Stimulated activated CD4-positive, alpha-beta T cell treated with anti-CD3 and anti-CD28 coated beads, Interleukin-12 subunit alpha, Interleukin-12 subunit beta, amount 100 ng/mL, for 48 hours (primary cell): ENCODE measurements around the gene CNNM1.

ENCODE experiments used
- DNase-seq, 3 donors: peaks; one replicate each; pipeline ENCODE4 v3.0.0-alpha.2; 2020; ENCODE audit warnings: low read depth in 2 of 3, low spot score in 1 of 3

The CNNM1 gene

DNA sequence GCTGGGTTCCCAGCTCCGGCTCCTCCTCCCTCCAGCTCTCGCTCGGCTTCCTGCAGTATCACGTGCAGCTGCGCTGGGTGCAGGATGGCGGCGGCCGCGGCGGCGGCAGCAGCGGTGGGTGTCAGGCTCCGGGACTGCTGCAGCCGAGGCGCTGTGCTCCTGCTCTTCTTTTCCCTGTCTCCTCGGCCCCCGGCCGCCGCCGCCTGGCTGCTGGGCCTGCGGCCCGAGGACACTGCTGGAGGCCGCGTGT lies at the start of gene CNNM1:
TSS of gene CNNM1 (plus strand) at position 53 of the 250 bp plus-strand sequence. CDS start at position 85, 32 bp downstream.
- DNase-seq = peak in 1 of 3 donors; percentile 26

- no peak for DNase-seq
These were observed 49.5 kb upstream of the CNNM1 start for GRCh38 chr10:99279626-99280111.

DNA sequence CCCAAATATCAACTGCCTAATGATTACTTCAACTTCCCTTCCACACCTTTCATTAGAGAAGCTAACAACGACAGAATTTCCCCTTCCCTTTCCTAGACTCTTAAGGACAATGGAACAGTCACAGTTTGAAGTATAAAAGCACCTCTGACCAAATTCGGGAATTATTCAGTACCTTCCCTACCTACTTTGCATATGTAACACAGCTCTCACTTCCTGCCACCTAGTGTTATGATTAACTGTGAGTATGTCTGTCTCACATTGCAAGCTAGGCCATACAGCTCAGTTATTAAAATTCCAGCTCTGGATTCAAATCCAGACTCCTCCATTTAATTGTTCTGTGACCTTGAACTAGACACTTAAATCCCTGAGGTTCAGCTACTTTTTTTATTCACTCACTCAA lies 48.7 kb upstream of the CNNM1 start:
- DNase-seq = no peak

- DNase-seq = no peak
These were observed 43.3 kb upstream of the CNNM1 start for GRCh38 chr10:99285881-99286280.

DNA sequence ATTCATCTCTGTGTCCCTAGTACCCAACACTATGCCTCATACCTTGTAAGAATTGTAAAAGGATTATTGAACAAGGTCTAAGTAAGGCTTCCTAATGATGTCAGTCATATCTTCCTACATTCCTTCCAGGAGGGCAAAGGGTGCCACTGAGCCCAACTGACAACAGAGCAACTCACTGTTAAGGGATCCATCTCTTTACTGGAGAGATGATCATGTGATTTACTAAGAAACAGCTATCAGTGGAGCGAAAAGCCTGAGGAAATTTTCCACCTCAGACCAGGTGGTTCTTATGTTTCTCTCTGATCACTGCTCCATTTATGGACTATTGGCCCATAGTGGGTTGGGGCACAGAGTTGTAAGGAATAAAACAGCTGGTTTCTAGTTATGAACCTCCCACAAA lies 38.9 kb upstream of the CNNM1 start:
- DNase-seq = no peak

- no peak for DNase-seq
These were observed 37.0 kb upstream of the CNNM1 start for GRCh38 chr10:99292159-99292558.

GRCh38 chr10:99296605-99297004 lies 32.6 kb upstream of the CNNM1 start:
- no peak for DNase-seq

DNA sequence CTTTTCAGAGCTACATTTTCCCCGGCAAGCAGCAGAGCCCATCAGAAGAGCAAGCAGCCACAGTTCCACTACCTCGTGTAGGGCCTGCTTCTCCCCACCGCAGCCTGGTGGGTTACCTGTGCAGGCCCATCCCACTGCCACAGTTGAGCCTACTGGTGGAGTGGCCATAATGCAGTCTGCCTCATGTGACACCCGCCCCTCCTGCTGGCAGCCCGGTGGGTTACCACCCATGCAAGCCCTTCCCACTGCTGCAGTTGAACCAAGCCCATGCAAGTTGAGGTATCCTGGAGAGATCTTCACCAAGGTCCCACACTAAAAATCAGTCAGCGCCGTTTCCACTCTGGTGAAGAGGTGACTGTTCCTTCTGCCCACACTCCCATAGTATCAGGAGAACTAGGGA lies 32.1 kb upstream of the CNNM1 start:
- DNase-seq = no peak

GRCh38 chr10:99303899-99304861 lies 25.0 kb upstream of the CNNM1 start:
- no peak for DNase-seq

- no peak for DNase-seq
These were observed 24.3 kb upstream of the CNNM1 start for GRCh38 chr10:99304862-99305229.

DNA sequence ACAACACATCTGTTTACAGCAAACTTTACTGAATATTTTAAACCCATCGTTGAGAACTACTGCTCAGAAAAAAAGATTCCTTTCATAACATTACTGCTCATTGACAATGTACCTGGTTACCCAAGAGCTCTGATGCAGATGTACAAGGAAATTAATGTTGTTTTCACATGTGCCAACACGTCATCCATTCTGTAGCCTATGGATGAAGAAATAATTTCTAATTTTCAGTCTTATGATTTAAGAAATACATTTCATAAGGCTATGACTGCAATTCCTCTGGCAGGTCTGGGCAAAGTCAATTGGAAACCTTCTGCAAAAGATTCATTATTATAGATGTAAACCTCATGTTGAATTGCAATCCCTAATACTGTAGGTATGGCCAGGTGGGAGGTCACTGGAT lies 16.7 kb upstream of the CNNM1 start:
- DNase-seq = no peak

DNA sequence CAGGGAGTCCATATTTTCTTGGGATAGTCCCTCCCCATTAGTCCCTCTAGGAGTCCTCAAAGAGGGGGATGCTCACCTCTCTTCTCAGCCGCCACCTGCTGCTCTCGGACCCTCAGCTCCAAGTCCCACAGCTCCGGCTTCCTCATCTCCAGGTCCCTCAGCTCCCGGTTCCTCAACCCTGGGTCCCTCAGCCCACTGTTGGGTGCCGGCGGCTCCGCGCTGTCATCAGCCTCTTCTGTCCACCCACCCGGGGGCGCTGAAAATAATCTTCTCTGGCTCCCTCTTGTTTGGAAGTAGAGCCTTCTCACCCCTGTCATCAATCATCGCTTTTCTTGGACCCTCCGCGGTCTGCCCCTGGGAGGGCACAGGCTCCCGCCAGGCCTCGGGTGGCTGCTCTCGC lies 13.3 kb upstream of the CNNM1 start:
- no peak for DNase-seq

- DNase-seq = no peak
These were observed 12.8 kb upstream of the CNNM1 start for GRCh38 chr10:99316374-99316773.

DNA sequence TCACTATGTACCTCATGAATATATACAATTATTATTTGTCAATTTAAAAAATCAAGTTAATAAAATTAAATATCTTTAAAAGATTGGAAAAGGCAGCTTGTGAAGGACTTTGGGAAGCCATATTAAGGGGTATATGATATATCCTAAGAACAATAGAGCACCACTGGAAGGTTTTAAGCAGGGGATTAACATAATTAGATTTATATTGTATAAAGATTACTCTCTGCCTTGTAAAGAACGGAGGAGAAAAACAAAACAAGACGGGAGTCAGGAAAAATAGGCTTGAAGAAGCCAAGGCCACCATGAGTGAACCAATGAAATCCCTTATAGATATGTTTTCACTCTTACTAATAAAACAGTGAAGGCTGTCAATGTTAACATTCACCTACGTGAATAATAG lies 11.1 kb upstream of the CNNM1 start:
- DNase-seq = no peak

GRCh38 chr10:99318475-99318874 lies 10.7 kb upstream of the CNNM1 start:
- DNase-seq = no peak

- no peak for DNase-seq
These were observed 3.9 kb upstream of the CNNM1 start for GRCh38 chr10:99325281-99325680.

GRCh38 chr10:99326871-99327270 lies 2.3 kb upstream of the CNNM1 start:
- DNase-seq = no peak

DNA sequence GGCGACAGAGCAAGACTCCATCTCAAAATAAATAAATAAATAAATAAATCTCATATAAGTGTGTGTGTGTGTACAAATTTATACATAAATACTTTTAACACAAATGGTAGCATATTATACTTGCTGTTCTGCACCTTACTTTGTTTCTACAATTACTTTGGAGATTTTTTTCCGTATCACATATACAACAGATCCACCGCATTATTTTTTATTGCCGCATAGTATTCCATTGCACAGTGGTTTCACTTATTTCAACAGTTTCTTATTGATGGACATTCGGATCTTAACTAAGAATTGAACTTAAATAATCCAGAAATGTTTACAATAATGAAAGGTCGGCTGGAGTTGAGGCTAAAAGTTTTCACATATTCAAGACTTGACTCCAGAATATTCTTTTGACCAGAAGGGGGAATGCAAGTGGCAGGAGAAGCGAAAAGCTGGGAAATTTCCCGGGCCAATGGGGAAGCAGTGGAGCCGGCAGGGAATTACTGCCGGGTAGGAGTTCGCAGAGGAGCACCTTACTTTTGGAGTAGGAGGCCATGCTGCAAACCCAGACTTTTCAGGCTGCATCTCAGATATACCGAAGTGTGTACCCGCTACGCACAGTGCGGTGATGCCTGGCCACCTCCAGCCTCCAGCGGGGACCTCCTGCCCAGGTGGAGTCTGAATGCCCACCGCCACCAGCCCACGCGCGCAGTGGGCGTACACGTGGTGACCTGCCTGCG lies 415 bp upstream of the CNNM1 start:
- peak in 1 of 3 donors; percentile 1 for DNase-seq

DNA sequence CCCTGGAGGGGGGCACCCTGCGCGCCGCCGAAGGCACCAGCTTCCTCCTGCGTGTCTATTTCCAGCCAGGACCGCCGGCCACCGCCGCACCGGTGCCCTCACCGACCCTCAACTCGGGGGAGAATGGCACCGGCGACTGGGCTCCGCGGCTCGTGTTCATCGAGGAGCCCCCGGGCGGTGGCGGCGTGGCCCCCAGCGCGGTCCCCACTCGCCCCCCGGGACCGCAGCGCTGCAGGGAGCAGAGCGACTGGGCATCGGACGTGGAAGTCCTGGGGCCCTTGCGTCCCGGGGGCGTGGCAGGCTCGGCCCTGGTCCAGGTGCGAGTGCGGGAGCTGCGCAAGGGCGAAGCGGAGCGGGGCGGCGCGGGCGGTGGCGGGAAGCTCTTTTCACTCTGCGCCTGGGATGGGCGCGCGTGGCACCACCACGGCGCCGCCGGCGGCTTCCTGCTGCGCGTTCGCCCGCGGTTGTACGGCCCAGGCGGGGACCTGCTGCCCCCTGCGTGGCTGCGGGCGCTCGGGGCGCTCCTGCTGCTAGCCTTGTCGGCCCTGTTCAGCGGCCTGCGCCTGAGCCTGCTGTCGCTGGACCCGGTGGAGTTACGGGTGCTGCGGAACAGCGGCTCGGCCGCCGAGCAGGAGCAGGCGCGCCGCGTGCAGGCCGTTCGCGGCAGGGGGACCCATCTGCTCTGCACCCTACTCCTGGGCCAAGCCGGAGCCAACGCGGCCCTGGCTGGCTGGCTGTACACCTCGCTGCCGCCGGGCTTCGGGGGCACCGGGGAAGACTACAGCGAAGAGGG lies 594 bp downstream of the CNNM1 start:
- peak in 1 of 3 donors; percentile 1 for DNase-seq

GRCh38 chr10:99330347-99330924 lies 1.3 kb downstream of the CNNM1 start:
- DNase-seq = no peak

DNA sequence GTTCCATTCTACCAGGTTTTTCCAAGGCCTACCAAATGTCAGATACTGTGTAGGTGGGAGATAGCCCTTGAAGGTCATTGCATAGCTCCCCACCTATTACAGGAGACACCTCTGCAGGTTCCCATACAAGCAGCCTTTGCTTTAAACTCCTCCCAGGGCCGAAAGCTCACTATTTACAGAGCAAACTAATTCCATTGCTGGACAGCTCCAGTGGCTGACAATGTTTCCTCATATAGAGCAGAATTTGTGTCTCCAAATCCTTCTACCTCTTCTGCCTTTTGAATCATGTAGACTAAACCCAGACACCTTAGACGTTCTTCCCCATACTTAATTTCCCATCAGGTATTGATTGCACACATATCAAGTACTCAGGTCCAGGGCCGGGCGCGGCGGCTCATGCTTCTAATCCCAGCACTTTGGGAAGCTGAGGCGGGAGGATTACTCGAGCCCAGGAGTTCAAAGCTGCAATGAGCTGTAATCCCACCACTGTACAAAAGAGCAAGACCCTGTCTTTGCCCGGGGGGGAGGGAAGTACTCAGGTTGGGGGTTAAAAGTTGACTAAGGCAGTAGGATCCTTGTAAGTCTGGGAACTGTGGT lies 2.1 kb downstream of the CNNM1 start:
- DNase-seq = no peak
